ENCODE results near the gene PRSS50.
A peak's percentile ranks its signal among the peaks of the same experiment; 100 is the strongest.

PRSS50 gene

DNA sequence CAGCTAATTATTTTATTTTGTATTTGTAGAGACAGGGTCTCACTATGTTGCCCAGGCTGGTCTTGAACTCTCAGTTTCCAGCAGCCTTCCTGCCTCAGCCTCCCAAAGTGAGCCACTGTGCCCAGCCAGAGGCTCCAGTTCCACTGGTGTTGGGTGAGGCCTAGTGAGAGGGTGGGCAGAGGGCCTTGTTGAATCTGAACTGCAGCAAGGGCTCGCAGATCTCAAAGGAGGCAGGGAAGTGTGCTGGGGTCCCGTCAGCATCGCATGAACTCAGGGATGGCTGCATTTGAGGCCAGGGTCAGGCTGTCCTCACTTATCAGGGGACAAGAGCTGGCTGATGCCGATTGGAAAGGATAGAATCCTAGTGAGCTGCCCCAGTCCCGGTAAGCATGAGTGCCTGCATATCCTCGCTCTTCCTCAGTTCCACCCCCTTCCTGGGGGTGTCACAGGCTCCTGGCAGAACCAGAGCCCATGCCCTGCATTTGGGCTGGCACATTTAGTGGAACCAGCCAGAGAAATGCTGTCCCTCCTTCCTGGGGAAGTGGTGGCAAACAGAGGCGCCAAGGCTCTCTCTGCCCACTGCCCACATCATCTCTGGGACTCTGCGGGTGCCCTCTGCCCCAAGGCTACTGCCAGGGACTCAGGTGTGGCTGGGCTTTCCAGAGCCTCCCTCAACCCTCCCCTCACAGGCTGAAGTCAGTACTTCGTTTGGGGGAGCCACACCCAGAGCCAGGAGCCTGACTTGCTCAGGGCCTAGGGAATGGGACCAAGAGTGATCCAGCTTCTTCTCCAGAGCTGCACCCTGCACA lies 48.3 kb downstream of the PRSS50 start:
- DNase-seq (ENCODE audit: low spot score), result peak; percentile 35

DNA sequence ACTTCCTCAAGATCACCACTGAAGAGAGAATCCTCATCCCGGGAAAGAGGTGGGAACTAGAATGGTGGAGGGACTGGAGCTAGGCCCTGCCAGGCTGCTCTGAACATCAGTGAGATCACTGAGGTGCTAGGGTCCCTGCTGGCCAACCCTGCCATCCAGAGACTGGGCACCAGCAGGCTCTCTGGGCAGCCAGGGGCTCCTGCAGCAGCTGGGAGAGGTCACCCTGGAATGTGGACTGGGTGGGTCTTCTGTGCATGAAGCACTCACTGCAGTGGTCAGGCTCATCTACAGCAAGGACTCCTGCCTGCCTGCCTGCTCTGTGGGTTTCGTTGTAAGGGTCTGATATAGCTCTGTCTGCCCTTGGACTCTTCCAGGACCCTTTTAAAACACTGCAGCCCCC lies 49.1 kb downstream of the PRSS50 start:
- no peak for DNase-seq (ENCODE audit: low spot score)

DNA sequence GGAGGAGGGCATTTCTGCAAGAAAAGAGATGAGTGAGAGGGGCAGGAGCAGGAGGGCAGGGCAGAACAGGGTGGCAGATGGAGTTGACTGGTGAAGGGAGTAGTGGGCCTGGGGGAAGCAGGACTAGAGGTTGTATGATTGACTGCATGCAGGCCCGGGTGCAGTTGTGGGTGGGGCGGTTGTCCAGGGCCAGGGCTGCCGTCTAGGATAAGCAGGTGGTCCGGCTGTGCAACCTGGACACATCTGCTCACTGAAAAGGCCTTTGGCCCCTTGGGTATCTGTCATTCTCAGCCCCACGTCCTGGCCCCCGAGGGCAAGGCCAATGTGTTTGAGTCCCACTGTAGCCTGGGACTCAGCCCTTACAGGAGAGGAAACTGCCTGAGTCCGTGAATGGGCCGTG lies 49.6 kb downstream of the PRSS50 start:
- DNase-seq (ENCODE audit: low spot score), result no peak

DNA sequence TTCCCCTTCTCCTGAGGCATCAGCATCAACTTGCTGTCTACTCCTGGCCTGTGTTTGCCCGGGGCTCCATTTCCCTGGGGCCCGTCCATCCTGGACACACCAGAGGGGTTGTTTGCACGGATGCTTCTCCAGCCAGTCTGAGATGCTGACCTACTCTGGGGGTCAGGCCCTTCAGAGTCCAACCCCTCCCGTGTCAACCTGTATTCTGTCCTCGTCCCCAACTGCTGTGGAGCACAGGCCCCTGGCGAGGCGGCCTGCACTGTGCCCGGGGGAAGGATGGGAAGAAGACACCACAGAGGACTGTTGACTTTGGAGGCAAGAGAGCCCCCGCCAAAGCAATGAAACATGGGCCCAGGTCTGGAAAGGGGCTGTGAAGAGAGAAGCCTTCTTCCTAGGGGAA lies 50.0 kb downstream of the PRSS50 start:
- DNase-seq (ENCODE audit: low spot score), result no peak

DNA sequence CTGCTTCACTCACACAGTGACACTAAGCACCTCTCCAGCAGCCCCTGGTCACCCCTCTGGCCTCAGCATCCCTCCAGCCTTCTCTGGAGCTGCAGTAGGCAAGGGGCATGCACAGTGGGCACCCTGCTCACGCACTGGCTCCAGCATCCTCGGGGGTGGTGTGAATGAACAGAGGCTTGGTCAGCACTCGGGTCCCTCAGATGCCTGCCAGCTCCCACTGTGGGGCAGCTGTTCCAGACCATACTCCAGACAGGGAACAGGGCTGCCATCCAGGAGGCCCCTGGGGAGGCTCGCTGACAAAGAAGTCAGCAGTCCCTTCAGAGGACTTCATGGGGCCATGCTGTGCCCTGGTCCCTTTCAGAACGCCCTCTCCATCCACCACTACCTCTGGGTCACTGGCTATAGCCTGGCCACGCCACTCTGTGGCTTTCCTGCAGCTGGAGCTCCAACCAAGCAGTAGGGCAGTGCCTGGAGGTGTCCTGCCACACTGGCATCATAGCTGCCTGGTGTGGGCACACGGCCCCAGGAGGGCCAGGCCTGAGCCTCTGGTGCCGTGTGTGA lies 50.5 kb downstream of the PRSS50 start:
- DNase-seq (ENCODE audit: low spot score), result no peak

DNA sequence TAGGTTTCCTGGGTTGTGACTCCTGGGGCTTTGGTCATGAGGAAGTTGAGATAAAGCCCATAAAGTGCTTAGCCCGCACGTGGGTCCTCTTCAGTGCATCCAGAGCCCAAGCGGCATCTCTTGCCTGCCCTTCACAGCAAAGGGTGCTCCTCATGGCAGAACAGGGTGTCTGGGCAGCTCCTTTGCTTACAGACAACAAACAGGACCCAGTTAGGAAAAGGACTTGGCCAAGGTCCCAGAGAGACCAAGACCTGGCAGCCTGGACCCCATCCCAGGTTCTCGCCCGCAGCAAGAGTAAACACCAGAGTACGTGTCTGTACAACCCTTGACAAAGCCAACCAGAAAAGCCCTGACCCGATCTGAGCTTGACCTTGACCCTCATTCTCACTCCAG lies 51.2 kb downstream of the PRSS50 start:
- no peak for DNase-seq (ENCODE audit: low spot score)

DNA sequence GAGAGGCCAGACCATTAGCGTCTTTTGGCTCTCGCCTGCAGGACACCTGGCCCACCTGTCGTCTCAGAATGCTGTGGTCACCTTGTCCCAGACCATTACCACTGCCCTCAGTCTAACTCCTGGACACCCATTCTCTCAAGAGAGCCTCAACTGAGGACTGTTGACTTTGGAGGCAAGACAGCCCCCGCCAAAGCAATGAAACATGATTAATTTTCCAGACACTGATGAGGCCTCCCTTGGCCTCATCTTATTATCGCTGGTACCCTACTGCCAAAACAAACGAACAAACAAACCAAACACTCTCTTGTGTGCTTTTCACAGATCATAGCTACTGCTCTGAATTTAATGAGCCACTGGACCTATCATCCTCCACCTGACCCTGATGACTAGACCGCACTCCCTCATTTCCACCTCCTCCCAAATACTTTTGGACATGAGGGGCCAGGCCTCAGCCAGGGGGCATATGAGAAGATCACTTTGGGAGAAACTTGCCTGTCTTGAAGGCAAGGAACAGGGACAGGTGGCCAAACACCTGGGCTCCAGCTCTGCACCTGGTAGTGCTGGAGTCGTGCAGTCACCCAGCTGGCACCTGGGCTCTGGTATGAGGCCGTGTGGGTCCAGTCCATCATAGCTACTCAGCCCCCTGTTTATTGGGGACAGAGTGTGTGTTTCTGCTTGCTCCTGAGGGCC lies 51.8 kb downstream of the PRSS50 start:
- DNase-seq (ENCODE audit: low spot score), result no peak

DNA sequence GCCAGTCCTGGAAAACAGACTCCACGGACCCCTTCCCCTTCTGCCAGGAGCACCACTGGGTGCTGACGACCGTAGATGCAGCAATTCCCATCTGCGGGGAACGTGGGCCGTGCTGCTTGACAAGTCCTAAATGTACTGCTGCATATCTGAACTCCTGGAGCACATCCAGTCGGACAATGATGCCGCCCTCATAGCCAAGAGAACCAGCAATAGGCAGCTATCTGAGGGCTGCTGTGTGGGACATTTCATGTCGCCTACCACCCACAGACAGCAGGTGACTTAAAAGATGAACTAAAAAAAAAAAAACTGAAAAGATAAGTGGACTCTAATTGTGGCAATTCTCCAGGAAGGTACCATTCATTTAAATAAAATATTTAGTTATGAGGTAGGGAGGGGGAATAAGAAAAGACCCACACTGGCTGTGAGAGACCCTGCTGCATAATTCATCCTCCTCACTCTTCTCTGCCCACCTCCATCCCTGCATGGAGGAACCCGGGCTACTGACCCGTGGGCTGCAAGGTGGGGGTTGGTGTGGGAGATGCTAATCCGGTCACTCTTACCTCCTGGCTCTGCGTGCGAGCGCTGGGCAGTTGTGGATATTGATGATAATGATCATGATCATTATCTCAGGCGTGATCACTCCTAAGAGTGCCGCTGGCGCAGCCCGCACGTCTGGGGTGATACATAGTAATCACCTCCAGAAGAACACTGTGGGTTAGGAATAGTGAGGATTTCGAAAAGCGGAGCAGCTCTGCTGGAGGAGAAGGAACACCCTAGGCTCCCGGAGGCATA lies 52.5 kb downstream of the PRSS50 start:
- DNase-seq (ENCODE audit: low spot score), result no peak

DNA sequence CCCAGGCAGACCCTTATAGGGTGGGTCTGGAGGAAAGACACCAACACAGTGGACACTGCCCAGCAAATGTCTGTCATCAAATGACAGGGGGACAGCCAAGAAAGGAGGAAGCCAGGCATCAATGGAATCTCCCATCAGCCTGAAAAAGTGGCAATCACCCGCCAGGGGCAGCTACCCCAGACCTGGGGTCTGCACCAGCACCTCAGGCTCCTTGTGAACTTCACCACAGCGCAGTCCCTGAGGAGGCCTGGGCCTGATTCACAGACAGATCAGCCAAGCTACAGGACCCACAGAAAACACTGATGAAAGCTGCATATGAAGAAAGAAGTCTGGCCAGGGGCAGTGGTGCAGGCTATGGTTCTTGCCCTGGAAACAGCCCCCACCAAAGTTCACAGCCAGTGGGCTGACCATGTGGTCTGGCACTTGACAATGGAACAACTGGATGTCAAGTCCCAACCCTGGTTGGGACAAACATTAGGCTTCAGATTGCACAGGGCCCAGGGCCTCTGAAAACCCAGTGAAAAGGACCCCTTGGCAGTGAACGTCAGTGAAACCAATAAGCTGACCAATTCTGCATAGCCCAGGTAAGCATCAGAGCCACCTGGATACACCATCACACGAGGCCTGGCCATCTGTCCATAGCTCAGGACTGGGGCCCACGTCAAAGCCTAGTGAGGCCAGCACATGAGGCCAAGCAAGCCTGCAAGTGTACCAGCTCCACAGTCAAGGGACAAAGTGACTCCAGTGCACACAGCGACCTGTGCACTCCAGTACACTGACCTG lies 53.3 kb downstream of the PRSS50 start:
- DNase-seq (ENCODE audit: low spot score), result no peak

DNA sequence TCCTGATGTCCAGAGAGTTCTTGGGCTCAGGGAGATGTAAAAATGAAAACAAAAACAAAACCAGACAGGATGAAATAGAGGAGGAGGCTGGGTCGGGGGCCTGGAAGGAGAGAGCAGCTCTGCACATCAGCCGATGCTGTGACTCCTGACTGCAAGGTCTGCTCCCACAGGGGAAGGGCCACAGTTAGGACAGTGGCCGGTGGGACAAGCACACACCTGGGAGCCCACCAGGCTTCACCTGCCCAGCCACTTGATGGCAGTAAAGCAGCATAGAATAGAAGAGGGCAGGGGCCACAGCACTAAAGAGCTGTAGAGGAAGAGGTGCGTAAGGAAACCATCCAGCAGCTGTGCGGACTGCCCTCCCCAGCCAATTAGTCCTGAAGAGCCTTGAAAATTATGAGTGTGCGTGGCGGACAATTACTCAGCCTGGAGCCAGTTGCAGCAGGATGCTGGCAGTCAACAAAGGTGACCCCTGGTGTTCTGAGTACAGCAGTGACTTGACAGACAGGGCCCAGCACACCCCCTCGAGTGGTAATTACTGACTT lies 54.0 kb downstream of the PRSS50 start:
- peak; percentile 43 for DNase-seq (ENCODE audit: low spot score)

DNA sequence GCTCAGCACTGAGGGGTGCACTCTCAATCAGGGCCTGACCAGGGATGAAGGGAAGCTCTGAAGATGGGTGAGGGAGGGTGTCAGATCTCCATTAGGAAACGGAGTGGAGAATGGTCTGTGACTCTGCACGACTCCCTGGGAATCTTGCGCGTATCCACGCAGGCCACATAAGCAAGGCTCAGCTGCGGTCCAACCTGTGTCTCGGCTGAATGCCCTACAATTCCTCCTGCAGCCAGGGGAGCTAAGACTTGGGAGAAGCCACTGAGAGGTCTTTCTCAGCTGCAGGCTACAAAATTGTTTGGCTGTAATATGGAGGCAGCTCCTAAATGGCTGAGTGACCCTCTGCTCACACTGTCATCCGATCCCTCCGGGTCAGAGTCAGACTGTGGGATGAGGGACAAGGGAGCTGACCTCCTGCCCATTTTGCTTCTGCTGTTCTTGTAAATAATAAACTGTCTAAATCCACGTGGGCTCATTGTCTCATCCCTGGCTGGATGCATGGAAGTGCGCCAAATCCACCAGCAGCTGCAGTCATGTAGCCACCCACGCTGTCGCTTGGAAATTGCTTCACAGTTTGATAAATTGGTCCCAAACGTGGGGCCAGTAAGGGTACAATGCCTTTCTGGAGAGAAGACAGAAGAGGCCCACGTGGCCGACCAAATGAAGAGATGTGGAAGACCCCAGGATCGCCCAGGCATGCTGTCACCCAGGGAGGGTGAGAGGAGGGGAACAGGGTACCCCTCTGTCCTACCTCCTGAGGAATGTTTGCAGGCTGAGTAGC lies 54.7 kb downstream of the PRSS50 start:
- peak; percentile 44 for DNase-seq (ENCODE audit: low spot score)

Measured in ecto neural progenitor cell (in vitro differentiated cells).